GM23338 (cell line): ENCODE results near the gene KIF15.

Source experiments
- CREB1 ChIP-seq: fragments of 250-450 bp; sonication (Bioruptor Pico); IDR thresholded peaks from 2 replicates; pipeline ENCODE4 v1.5.0; 2020; ENCODE audit warnings: low read depth, mild to moderate bottlenecking, moderate library complexity
- EZH2 ChIP-seq: fragments of 200-600 bp; sonication (generic); IDR thresholded peaks from one replicate; pipeline ENCODE4 v1.8.0; 2017; ENCODE audit warnings: antibody characterized with exemption, mild to moderate bottlenecking, low read depth; ENCODE audit not compliant: unreplicated experiment
- EZH2phosphoT487 ChIP-seq: fragments of 200-600 bp; sonication (generic); IDR thresholded peaks from one replicate; pipeline ENCODE4 v1.8.1; 2018; ENCODE audit warnings: antibody characterized with exemption; ENCODE audit not compliant: unreplicated experiment
- JUNB ChIP-seq: IDR thresholded peaks from one replicate; pipeline ENCODE4 v1.6.1; 2016; ENCODE audit warnings: antibody characterized with exemption; ENCODE audit not compliant: unreplicated experiment
- NANOG ChIP-seq: IDR thresholded peaks from 2 replicates; pipeline ENCODE4 v1.6.1; 2016; ENCODE audit warnings: antibody characterized with exemption, borderline replicate concordance
- POLR2AphosphoS5 ChIP-seq: IDR thresholded peaks from 2 replicates; pipeline ENCODE4 v1.6.1; 2016; ENCODE audit warnings: antibody characterized with exemption, low read depth
- STAT1 ChIP-seq: IDR thresholded peaks from one replicate; pipeline ENCODE4 v1.6.1; 2016; ENCODE audit warnings: antibody characterized with exemption; ENCODE audit not compliant: unreplicated experiment
- TF ChIP-seq, protein P1 (sequence below), 2 experiments: fragments of 200-600 bp in 1 of 2; sonication (generic) in 1 of 2; conservative IDR thresholded peaks; 2 replicates each; pipeline versions ENCODE4 v1.5.1 to v1.6.1; 2016 to 2017; ENCODE audit warnings: antibody characterized with exemption in 2 of 2, low read depth in 2 of 2, mild to moderate bottlenecking in 2 of 2, moderate library complexity in 1 of 2
- TF ChIP-seq, protein P2 (sequence below): IDR thresholded peaks from one replicate; pipeline ENCODE4 v1.6.1; 2018; ENCODE audit warnings: antibody characterized with exemption; ENCODE audit not compliant: unreplicated experiment
- TF ChIP-seq, protein P3 (sequence below): IDR thresholded peaks from 2 replicates; pipeline ENCODE4 v1.6.1; 2016; ENCODE audit warnings: antibody characterized with exemption
- TF ChIP-seq, protein P4 (sequence below): fragments of 250-450 bp; sonication (Bioruptor Pico); IDR thresholded peaks from 2 replicates; pipeline ENCODE4 v1.5.0; 2020; ENCODE audit warnings: mild to moderate bottlenecking, moderate library complexity

DNA sequence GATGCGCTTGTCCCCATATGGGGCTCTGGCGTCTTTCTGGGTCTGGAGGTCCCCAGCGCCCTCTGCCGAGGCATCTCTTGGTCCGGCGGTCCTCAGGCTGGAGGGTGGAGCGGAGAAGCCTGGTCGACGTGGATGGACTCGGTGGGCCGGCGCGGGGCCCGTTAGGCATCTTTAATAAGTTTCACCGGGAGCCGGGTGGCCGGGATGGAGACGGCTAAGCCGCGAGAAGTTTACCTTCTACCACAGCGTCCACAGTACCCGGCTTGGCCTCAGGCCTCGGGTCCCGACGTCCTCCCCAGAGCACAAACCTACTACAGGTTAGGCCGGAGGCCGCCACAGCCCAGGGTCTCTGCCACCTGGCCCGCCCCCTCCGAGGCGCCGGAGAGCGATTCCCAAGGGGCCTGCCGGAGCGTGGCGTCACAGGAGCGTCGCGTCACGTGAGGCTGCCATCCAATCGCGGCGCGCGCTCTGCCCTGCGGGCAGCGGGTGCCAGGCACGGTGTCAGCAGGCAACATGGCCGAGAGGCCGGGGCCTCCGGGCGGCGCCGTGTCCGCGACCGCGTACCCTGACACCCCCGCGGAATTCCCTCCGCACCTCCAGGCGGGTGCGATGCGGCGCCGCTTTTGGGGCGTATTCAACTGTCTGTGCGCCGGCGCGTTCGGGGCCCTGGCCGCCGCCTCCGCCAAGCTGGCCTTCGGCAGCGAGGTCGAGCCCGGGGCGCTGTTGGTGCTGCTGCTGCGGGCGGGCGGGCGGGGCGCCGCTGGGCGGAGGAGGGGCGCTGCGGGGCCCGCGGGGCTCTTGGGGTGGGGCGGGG, 100.0 kb downstream of the KIF15 start, which contains the start of gene TMEM42:
- TF ChIP-seq, protein P1, sequence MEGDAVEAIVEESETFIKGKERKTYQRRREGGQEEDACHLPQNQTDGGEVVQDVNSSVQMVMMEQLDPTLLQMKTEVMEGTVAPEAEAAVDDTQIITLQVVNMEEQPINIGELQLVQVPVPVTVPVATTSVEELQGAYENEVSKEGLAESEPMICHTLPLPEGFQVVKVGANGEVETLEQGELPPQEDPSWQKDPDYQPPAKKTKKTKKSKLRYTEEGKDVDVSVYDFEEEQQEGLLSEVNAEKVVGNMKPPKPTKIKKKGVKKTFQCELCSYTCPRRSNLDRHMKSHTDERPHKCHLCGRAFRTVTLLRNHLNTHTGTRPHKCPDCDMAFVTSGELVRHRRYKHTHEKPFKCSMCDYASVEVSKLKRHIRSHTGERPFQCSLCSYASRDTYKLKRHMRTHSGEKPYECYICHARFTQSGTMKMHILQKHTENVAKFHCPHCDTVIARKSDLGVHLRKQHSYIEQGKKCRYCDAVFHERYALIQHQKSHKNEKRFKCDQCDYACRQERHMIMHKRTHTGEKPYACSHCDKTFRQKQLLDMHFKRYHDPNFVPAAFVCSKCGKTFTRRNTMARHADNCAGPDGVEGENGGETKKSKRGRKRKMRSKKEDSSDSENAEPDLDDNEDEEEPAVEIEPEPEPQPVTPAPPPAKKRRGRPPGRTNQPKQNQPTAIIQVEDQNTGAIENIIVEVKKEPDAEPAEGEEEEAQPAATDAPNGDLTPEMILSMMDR (conservative IDR thresholded peaks at IDR 0.05; ENCODE audit: low read depth in 2 of 2), result peak; percentile 48 to 64
- TF ChIP-seq EZH2, result no peak
- no peak for TF ChIP-seq NANOG
- TF ChIP-seq EZH2phosphoT487, result no peak
- TF ChIP-seq, protein P2, sequence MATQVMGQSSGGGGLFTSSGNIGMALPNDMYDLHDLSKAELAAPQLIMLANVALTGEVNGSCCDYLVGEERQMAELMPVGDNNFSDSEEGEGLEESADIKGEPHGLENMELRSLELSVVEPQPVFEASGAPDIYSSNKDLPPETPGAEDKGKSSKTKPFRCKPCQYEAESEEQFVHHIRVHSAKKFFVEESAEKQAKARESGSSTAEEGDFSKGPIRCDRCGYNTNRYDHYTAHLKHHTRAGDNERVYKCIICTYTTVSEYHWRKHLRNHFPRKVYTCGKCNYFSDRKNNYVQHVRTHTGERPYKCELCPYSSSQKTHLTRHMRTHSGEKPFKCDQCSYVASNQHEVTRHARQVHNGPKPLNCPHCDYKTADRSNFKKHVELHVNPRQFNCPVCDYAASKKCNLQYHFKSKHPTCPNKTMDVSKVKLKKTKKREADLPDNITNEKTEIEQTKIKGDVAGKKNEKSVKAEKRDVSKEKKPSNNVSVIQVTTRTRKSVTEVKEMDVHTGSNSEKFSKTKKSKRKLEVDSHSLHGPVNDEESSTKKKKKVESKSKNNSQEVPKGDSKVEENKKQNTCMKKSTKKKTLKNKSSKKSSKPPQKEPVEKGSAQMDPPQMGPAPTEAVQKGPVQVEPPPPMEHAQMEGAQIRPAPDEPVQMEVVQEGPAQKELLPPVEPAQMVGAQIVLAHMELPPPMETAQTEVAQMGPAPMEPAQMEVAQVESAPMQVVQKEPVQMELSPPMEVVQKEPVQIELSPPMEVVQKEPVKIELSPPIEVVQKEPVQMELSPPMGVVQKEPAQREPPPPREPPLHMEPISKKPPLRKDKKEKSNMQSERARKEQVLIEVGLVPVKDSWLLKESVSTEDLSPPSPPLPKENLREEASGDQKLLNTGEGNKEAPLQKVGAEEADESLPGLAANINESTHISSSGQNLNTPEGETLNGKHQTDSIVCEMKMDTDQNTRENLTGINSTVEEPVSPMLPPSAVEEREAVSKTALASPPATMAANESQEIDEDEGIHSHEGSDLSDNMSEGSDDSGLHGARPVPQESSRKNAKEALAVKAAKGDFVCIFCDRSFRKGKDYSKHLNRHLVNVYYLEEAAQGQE, result no peak
- TF ChIP-seq POLR2AphosphoS5, result peak; percentile 82
- no peak for TF ChIP-seq JUNB
- TF ChIP-seq, protein P3, sequence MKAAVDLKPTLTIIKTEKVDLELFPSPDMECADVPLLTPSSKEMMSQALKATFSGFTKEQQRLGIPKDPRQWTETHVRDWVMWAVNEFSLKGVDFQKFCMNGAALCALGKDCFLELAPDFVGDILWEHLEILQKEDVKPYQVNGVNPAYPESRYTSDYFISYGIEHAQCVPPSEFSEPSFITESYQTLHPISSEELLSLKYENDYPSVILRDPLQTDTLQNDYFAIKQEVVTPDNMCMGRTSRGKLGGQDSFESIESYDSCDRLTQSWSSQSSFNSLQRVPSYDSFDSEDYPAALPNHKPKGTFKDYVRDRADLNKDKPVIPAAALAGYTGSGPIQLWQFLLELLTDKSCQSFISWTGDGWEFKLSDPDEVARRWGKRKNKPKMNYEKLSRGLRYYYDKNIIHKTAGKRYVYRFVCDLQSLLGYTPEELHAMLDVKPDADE, result peak; percentile 22; the same call in 1 of the 2 replicates
- peak; percentile 94 for TF ChIP-seq CREB1 (CRISPR knock-in tag)
- no peak for TF ChIP-seq STAT1
- TF ChIP-seq, protein P4, sequence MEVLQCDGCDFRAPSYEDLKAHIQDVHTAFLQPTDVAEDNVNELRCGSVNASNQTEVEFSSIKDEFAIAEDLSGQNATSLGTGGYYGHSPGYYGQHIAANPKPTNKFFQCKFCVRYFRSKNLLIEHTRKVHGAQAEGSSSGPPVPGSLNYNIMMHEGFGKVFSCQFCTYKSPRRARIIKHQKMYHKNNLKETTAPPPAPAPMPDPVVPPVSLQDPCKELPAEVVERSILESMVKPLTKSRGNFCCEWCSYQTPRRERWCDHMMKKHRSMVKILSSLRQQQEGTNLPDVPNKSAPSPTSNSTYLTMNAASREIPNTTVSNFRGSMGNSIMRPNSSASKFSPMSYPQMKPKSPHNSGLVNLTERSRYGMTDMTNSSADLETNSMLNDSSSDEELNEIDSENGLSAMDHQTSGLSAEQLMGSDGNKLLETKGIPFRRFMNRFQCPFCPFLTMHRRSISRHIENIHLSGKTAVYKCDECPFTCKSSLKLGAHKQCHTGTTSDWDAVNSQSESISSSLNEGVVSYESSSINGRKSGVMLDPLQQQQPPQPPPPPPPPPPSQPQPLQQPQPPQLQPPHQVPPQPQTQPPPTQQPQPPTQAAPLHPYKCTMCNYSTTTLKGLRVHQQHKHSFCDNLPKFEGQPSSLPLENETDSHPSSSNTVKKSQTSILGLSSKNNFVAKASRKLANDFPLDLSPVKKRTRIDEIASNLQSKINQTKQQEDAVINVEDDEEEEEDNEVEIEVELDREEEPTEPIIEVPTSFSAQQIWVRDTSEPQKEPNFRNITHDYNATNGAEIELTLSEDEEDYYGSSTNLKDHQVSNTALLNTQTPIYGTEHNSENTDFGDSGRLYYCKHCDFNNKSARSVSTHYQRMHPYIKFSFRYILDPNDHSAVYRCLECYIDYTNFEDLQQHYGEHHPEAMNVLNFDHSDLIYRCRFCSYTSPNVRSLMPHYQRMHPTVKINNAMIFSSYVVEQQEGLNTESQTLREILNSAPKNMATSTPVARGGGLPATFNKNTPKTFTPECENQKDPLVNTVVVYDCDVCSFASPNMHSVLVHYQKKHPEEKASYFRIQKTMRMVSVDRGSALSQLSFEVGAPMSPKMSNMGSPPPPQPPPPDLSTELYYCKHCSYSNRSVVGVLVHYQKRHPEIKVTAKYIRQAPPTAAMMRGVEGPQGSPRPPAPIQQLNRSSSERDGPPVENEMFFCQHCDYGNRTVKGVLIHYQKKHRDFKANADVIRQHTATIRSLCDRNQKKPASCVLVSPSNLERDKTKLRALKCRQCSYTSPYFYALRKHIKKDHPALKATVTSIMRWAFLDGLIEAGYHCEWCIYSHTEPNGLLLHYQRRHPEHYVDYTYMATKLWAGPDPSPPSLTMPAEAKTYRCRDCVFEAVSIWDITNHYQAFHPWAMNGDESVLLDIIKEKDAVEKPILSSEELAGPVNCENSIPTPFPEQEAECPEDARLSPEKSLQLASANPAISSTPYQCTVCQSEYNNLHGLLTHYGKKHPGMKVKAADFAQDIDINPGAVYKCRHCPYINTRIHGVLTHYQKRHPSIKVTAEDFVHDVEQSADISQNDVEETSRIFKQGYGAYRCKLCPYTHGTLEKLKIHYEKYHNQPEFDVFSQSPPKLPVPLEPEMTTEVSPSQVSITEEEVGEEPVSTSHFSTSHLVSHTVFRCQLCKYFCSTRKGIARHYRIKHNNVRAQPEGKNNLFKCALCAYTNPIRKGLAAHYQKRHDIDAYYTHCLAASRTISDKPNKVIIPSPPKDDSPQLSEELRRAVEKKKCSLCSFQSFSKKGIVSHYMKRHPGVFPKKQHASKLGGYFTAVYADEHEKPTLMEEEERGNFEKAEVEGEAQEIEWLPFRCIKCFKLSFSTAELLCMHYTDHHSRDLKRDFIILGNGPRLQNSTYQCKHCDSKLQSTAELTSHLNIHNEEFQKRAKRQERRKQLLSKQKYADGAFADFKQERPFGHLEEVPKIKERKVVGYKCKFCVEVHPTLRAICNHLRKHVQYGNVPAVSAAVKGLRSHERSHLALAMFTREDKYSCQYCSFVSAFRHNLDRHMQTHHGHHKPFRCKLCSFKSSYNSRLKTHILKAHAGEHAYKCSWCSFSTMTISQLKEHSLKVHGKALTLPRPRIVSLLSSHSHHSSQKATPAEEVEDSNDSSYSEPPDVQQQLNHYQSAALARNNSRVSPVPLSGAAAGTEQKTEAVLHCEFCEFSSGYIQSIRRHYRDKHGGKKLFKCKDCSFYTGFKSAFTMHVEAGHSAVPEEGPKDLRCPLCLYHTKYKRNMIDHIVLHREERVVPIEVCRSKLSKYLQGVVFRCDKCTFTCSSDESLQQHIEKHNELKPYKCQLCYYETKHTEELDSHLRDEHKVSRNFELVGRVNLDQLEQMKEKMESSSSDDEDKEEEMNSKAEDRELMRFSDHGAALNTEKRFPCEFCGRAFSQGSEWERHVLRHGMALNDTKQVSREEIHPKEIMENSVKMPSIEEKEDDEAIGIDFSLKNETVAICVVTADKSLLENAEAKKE (CRISPR knock-in tag), result 0 out of 2 replicates have a peak, but pooled peaks have one; percentile 6
